NCI-H2227 (cell line): Measurements from ENCODE around the gene ACSF3.

ENCODE experiments used
- DNase-seq: peaks from one replicate; lab custom pipeline; 2025; ENCODE audit not compliant: unreplicated experiment; lab: John Stamatoyannopoulos, UW

The ACSF3 gene

DNA sequence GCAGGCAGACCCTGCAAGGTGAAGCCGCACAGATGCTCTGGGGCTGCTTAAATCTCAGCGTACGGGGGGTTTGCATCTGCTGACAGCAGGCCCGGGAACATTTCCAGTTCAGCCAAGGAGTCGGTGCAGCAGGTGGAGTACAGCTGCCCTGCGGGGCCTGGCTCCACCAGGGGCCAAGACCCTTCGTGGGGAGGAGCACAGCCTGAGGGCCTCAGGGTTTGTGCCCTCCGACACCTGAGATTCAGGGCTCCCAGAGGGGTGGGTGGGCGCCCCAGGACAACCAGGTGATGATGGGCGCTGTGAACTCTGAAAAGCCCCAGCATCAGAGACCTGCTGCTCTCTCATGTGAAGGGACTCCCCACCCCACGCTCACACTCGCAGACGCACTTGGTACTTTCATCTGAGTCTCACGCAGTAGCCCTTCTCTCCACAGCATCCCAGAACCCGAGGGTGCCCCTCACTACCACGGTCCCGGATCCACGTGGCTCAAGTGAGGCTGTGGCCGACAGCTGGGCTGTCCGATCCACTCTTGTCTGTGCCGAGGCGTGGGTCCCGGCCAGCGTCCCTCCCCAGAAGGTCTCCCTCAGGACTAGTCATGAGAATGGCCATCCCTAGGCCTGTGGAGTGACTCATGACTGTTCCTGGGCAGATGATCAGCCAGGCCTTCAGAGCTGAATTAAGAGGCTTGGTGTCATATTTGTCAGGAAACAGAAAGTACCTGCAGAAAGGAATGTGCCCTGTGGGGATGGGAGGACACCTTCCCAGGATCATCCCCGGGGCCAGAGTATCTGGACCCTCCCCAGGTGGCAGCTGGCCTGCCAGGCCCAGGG is 29.6 kb downstream of the ACSF3 start:
- DNase-seq: no peak

GRCh38 chr16:89123831-89124100 is 30.1 kb downstream of the ACSF3 start:
- no peak for DNase-seq

DNA sequence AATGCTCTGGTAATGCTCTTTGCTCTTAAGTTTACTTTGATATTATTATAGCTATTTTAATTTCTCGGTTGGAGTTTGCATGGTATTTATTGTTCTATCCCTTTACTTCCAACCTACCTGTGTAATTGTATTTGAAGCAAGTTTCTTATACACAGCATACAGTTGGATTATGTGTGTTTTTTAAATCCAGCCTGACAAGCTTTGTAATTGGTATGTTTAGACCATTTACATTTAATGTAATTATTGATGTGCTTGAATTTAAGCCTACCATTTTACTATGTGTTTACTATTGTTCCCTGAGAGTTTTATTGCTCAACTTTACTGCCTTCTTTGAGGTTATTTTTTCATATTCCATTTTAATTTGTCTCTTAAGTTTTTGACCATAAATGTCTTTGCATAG is 35.7 kb downstream of the ACSF3 start:
- DNase-seq: no peak

DNA sequence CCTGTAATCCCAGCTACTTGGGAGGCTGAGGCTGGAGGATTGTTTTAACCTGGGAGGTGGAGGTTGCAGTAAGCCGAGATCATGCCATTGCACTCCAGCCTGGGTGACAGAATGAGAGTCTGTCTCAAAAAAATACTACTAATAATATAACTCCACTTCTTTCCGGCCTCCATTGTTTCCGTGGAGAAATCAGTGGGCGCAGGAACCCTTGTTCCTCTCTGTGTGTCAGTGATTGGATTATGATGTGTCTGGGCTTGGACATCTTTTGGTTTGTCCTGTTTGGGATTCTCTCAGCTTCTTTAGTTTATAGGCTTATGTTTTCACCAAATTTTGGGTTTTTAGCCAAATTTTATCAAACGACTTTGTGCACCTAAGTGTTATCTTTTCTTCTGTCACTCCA is 36.8 kb downstream of the ACSF3 start:
- DNase-seq: no peak

GRCh38 chr16:89131783-89132182 is 38.1 kb downstream of the ACSF3 start:
- DNase-seq: no peak

GRCh38 chr16:89132194-89133005 is 38.7 kb downstream of the ACSF3 start:
- no peak for DNase-seq

DNA sequence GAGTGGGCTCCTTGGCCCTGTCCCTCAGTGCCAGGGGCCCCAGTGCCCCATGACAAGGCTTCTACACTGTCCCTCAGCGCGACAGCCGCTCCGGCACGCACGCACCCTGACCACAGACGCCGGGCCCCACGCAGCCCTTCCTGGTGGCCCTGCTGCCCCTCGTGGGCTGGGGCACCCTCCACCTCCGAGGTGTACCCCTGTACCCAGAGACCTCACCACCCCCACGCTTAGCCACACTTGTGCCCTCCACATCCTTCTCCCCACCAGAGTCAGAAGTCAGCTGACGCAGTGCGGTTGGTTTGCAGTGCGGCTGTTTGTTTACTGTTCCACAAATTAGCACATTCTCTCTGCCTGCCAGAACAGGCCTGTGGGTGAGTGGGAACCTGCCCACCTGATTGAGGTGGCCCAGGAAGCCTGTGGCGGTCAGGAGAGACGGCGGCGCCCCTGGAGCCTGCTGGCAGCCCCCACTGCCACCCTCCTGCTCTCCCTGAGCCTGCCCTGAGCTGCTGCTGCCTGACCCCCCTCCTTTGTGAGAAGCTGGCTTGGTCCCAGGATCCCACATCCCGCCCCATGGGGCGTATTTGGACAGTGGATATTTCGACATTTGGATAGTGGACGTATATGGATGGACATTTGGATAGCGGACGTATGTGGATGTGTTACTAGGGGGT is 39.9 kb downstream of the ACSF3 start:
- no peak for DNase-seq

DNA sequence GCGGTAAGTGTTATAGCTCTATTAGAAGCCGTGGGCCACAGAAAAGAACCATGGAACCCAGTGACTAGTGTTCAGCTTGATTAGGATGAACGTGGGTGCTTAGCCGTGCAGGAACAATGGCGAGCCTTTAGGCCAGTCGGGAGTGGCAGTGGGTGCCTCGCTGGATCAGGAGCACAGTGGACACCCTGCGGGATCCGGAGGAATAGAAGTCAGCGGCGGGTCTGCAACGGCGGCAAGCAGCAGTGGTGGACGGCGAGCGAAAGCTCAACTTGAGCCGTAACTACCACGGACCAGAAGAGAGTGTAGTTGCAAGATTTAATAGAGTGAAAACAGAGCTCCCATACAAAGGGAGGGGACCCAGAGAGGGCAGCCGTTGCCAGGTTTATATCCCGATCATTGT is 40.6 kb downstream of the ACSF3 start:
- no peak for DNase-seq

DNA sequence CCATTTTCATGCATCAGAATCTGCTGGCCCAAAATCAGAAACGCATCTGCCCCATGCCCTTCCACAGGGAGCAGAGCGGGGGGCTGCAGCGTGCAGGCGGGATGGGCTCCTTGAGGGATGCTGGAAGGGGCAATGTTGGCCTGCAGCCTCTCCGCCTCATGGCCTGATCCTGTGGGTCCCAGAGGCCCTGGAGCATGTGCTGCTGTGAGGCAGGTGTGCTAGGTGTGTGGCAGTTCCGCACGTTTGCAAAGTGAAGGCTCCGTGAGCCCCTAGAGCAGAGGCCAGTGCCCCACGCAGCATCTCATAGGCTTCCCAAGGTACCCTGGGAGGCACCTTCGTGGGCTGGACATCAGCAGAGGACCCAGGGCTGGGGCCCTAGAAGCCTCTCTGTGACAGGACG is 41.5 kb downstream of the ACSF3 start:
- no peak for DNase-seq

DNA sequence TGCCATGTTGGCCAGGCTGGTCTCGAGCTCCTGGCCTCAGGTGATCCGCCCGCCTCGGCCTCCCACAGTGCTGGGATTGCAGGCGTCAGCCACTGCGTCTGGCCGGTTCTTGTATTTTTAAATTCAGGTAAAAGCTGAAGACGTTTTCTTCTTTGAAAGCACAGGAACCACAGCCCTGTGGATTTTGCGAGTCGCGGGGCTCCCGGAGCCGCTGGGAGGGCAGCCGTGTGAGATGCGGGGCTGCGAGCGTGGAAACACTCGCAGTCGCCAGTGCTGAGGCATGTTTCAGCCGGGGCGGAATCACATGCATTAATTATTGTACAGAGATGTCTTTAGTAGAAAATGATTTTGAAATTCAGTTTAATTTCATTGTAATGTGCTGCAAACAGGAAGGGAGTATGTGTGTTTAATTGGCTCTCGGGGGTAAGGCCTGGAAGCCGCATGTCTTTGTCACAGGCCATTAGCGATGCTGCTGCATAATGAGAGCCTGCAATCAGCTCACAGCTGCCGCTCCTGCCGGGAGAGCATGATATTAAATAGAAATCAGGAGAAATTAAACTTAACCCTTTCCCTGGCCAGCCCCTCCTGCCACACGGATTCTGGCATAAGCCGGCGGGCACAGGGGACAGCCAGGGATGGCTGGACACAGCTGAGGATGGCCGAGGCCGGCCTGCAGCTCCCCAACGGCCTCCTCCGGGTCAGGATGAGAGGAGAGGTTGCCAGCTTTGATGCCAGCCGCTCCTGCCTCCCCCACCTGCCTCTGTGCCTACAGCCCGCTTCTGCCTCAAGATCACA is 42.5 kb downstream of the ACSF3 start:
- no peak for DNase-seq

GRCh38 chr16:89136931-89137330 is 43.3 kb downstream of the ACSF3 start:
- no peak for DNase-seq

- DNase-seq: no peak
Measured at GRCh38 chr16:89137666-89138512, 44.2 kb downstream of the ACSF3 start.

DNA sequence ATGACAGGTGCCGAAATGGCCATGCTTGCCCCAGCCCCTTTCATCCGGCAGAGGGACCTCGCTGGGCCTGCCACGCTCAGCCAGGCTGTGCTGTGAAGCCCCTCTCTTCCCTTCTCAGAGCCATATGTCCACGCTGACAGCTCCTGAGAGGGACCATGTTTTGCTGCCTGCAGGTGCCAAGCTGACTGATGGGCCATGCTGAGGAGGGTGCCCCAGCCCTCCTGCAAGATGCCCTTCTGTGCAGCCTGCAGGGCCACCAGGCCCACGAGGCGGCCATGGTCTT is 44.8 kb downstream of the ACSF3 start:
- DNase-seq: no peak

DNA sequence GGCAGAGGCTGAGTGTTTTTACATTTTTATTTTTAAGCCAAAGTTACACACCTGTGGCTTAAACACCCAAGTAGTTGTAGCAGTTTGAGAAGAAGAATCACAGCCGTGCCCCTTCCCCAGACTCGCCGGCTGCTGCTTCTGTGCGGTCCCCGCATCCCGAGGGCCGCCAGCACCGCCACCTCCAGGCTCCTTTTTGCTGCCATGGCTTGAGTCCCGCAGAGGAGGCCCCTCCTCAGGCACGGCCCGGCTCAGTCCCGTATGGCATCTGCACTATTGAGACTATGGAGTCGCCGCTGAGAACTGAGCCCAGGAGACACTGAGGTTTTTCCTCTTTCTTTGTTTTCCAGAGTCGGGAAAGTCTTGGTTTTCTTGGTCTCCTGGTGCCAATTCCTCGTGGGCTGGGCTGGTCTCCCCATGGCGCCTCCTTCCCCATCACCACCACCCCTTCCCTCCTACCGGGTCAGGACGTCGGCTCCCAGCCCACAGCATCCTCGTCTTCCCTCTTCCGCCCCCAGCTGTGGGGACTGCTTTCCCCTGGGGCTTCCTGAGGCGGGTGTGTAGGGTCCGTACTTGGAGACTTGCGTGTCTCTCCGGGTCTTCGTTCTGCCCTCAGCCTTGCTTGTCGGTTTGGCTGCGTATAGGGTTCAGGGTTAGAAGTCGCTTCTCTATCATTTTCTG is 45.3 kb downstream of the ACSF3 start:
- DNase-seq: no peak

- no peak for DNase-seq
Measured at GRCh38 chr16:89139907-89140361, 46.3 kb downstream of the ACSF3 start.

GRCh38 chr16:89140401-89140800 is 46.7 kb downstream of the ACSF3 start:
- no peak for DNase-seq

DNA sequence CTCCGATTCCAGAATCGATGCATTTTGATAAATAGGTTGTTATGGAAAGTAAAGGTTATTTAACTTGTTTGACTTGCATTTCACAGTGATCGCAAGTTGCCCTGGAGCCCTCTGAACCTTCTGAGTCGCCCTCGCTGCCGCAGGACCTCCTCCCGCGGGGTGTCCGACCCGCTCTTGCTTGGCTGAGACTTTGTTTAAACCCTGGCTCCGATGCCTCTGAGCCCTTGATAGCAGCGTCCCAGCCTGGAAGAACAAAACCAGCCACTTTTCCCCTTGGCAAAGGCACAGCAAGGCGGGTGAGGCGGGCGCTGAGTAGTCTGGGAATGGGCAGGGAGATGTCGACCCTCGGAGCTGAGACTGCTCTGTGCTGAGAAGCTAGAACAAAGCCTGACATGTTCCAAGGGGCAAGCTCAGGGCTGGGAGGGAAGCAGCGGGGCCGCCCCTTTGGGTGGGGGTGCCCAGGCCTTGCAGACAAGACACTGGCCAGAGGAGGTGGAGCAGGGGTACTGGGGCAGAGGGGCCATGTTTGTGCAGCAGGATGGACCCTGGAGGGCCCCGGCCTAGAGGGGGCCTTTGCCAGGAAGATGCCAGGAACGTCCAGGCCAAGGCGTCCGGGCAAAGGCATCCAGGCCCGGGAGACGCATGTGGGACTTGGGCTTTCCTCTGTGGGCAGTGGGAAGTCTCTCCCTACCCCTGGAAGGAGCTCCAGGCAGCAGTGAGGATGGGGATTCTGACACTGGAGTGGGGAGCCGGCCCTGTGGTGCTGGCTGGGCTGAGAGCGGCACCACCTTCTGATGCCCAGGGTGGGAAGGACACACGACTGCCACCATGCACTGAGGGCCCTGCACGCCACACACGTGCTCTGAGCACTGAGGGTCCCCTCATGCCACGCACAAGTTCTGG is 47.6 kb downstream of the ACSF3 start:
- no peak for DNase-seq

- DNase-seq: no peak
Measured at GRCh38 chr16:89141884-89142267, 48.2 kb downstream of the ACSF3 start.
